ENCODE measurements around the gene DPCD. TPM values are rescaled to one million over a fixed set of nuclear protein-coding genes. Genes with fewer than 3 reads are reported as not detected.
"Not testable (repeated sequence)": the region's sequence is repeated elsewhere in the genome, so short reads cannot be mapped to it uniquely, and the experiment has no call there.

The DPCD gene
- total RNA-seq, 1 experiment from 2014 or later = 48.4 TPM

DNA sequence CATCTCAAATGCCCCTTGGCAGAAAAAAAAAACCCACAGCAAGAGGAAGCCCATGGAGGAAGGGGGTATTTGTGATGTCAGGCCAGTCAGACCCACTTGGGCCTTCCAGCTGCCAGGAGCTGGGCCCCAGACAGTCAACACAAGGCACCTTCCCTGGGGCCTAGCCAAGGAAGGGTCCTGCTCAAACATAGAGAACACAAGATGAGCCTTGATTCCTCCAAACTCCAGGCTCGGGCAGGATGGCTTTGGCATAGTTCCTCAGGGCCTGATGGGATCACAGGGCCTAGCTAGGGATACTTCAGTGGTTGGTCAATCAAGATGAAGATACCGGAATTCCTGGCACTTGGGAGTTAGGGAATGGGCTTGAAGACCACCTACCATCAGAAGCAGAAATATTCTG, 30.8 kb downstream of the DPCD start:
- no peak for DNase-seq (ENCODE audit: low read depth)

- DNase-seq (ENCODE audit: low read depth) = no peak
Measured at GRCh38 chr10:101619983-101620382, 31.9 kb downstream of the DPCD start.

DNA sequence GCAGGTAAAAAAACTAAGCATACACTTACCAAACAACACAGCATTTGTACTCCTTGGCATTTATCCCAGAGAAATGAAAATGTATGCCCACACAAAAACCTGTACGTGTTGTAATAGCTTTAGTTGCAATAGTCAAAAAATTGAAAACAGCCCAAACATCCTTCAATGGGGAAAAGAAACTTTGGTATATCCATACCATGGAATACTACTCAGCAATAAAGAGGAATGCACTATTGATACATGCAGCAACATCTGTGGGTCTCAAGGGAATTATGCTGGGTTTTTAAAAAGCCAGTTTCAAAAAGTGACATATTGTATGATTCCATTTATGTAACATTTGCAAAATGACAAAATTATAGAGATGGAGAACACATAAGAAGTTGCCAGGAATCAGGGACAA, 35.4 kb downstream of the DPCD start:
- no peak for DNase-seq (ENCODE audit: low read depth)

DNA sequence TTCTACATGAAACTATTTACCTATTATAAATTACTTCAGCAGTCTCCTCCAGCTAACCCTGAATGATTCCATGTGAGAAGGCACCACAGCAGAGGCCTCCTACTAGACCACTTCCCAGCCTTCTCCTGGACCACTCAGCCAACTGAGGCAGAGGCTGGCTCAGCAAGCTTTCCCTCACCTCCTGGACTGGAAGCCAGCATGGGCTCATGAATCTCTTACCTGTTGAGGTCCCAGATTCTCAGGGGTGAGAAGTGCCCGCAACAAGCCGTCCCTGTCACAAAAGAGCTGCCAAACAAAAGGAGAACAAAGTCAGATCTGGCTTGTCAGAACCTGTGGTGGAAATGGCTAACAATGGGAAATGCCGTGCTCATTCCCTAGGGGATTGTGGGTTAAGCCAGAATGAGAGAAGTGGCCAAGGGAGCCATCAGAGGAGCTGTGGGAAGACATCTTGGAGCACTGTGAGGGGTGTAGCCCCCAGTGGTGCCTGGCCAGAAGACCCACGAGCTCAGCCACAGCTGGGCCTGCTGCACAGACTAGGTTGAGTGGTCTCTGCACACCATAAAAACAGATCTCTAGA, 36.5 kb downstream of the DPCD start:
- DNase-seq (ENCODE audit: low read depth) = no peak

DNA sequence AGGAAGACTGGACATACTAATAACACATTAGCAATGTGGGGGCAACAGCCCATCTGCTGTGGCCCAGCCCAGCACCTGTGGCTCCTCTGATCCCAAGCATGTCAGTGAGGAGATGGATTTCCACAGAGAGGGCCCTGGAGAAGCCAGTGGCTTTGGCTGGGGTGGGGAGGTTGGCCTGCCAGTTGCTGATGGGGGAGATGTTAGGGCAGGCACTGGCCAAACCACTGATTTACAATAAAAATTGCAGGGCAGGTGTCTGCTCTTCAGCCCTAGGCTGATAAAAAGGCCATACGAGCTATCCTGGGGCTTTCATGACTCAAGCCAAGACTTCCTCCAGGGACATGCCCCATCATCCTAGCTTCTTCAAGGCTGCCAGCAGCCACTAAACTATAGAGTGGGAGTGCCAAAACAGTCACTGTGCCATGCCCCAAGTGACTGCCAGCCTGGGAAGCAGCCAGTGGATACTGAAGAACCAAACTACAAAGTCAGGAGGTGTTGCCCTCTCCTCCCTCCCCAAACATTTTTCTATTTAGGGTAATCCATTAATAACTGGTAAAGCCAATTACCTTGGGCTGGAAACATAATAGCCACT, 37.8 kb downstream of the DPCD start:
- no peak for DNase-seq (ENCODE audit: low read depth)

- DNase-seq (ENCODE audit: low read depth) = no peak
Measured at GRCh38 chr10:101629837-101630632, 41.9 kb downstream of the DPCD start.

- no peak for DNase-seq (ENCODE audit: low read depth)
Measured at GRCh38 chr10:101630633-101630920, 42.5 kb downstream of the DPCD start.

GRCh38 chr10:101631821-101632475, 43.8 kb downstream of the DPCD start:
- no peak for DNase-seq (ENCODE audit: low read depth)

- not testable (repeated sequence) for DNase-seq (ENCODE audit: low read depth)
Measured at GRCh38 chr10:101633510-101633909, 45.4 kb downstream of the DPCD start.

- DNase-seq (ENCODE audit: low read depth) = no peak
Measured at GRCh38 chr10:101639141-101639900, 51.2 kb downstream of the DPCD start.

DNA sequence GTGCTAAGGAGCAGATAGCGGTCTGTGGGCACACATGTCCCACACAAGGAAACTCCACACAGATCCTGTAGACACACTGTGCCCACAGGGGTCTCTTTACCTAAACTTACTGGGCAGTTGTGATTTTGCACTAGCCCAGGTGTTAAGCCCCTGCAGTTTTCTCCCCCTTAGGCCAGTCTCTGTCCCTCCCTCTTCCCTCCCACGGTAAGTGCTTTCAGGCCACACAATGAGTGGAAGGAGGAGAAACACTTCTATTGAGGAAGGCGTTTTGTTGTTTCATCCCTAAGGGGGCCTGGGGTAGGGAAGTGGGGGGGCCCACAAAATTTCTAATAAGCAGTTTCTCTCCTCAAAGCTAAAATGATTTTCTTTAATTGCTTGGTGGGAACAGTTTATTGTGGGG, 55.4 kb downstream of the DPCD start:
- DNase-seq (ENCODE audit: low read depth) = no peak

- DNase-seq (ENCODE audit: low read depth) = no peak
Measured at GRCh38 chr10:101644002-101644401, 55.9 kb downstream of the DPCD start.

GRCh38 chr10:101645659-101646058, 57.5 kb downstream of the DPCD start:
- no peak for DNase-seq (ENCODE audit: low read depth)

DNA sequence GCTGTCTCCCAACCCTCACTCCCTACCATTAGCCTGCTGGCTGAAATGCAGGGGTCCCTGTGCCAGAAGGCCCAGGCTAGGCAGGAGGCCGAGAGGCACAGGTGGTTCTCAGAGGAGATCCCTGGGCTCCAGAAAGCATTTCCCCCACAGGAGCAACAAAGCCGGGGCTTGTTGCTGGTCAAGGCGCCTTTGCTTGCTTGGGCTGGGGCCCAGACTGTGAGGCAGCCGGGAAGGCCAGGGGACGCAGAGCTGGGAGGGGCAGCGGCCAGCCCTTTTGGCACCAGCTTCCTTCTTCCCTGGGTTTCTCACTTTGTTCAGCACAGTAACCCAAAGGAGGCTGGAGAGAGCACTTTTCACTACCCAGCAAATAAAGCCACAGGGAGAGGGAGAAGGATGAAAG, 58.2 kb downstream of the DPCD start:
- DNase-seq (ENCODE audit: low read depth) = no peak

DNA sequence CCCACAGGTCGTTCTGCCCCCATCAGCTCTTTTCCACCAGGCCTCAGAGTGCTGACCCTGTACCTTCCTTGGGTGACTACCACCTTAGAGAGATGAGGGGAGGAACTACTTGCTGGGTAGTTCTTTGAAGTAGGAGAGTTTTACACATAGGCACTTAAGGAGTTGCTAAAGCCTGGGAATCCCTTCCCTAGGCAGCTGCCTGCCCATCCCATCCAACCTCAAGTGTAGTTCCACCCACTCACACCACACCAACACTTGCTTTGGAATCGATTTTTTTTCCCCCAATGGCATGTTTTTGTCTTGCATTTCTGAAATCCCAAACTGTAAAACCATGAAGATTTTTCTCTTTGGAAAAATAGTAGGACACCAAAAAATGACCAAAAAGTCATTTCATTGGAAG, 59.1 kb downstream of the DPCD start:
- no peak for DNase-seq (ENCODE audit: low read depth)

DNA sequence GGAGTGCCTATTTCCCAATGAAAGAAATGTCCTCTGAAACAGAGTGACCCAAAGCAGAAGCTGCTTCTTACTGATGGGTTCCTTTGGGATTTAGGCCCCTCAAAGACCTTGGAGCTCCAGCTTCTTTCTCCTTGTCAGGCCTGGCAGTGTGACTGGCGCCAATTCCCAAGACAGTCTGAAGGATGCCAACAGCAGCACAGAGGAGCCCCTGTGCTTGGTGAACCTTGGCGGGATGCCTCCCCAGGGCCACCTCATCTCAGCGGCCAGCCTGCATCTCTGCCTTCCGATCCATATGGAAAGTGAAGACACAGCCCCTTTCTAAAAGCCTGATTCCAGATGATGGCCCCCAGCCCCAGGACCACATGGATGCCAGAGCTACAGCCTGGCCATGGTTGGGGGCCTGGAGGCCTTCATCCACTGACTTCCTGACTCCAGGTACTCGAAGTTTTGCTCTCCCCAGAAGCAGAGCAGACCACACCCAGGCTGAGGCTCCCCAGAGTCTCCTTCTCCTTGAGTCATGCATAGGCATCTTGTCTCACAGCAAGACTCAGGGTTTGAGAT, 61.5 kb downstream of the DPCD start:
- no peak for DNase-seq (ENCODE audit: low read depth)

- DNase-seq (ENCODE audit: low read depth) = no peak
Measured at GRCh38 chr10:101650863-101651262, 62.7 kb downstream of the DPCD start.

DNA sequence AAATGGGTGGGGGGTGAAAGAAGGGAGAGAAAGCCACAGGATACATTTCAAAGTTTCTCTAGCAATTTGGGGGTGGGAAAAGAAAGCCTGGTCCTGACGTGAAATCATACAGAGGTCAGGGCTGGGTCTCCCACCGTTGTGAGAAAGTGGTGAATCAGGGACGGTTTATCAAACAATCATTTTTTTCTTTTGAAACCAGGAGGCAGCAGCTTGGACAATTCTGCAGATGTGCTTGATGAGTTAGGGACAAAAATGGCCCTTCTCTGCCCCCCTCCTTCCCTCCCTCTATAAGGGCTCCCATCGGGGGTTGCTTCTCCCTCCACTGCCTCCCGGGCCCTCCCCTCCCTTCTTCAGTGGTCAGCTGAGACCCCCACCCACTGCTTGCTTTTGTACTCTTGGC, 63.2 kb downstream of the DPCD start:
- no peak for DNase-seq (ENCODE audit: low read depth)

GRCh38 chr10:101653536-101653935, 65.4 kb downstream of the DPCD start:
- DNase-seq (ENCODE audit: low read depth) = no peak

GRCh38 chr10:101655570-101655969, 67.4 kb downstream of the DPCD start:
- no peak for DNase-seq (ENCODE audit: low read depth)

DNA sequence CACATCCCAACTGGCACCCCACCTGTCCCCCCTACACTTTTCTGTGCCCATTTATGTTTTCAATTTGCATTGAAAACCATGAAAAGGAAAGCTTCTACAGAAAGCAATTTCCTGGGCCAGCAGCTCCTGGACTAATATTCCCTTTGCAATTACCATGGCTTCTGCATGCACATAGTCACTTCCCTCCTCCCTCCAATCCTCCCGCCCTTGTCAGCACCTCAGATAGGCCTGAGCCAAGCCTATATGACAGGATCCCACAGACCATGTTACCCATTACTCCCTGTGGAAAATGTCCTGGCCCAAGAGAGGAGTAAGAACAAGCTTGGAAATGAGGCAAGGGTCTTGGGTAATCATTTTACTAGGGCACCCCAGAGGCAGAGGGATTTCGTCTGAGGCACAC, 68.8 kb downstream of the DPCD start:
- DNase-seq (ENCODE audit: low read depth) = no peak

DNA sequence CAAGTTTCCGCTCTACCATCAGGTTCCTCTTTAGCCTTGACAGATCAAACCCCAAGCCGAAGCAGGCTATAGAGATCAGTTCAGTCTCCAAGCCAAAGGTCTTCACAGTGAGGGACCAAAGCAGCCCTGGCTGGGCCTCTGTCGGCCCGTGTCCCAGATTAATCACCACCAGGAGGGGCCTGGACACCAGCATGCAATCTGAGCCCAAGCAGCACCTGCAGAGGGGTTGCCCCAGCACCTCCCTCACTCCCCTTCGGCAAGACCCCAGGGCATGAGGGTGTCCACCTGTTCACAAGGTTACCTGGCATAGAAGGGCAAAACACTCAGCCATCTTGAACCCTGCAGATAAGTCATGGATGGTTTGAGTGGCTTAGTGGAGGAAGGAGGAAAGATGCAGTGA, 70.9 kb downstream of the DPCD start:
- no peak for DNase-seq (ENCODE audit: low read depth)

Data from M059J (cell line).